ENCODE data around the gene OR2J2. TPM values are rescaled to one million over a fixed set of nuclear protein-coding genes. Genes with fewer than 3 reads are reported as not detected.

OR2J2 gene
- total and polyA plus RNA-seq, 2 of the 13 experiments (the other 11 are each of a cell fraction or from before 2014, with no cell fraction given): 0.36 TPM; not detected in 1

GRCh38 chr6:29216528-29216927, 45.8 kb downstream of the OR2J2 start (continued):
- peak; percentile 50; the same call in 1 of the 2 replicates for TF ChIP-seq AHDC1 (CRISPR knock-in tag; IDR thresholded peaks at IDR 0.05; ENCODE audit: borderline replicate concordance)
- no peak for TF ChIP-seq HHEX (CRISPR knock-in tag; IDR thresholded peaks at IDR 0.05)
- no peak for TF ChIP-seq ARNT2 (CRISPR knock-in tag; IDR thresholded peaks at IDR 0.05; ENCODE audit: low read depth)
- no peak for TF ChIP-seq ZNF235 (CRISPR knock-in tag; IDR thresholded peaks at IDR 0.05; ENCODE audit: borderline replicate concordance)
- TF ChIP-seq NR2F1 (CRISPR knock-in tag; IDR thresholded peaks at IDR 0.05): 0 out of 4 replicates have a peak, but pooled peaks of 1 of the 2 experiments have one; percentile 22
- peak; percentile 60 for TF ChIP-seq MIXL1 (CRISPR knock-in tag; IDR thresholded peaks at IDR 0.05)
- no peak for TF ChIP-seq FOXP1 (IDR thresholded peaks at IDR 0.05)
- TF ChIP-seq FOXP1 (CRISPR knock-in tag; IDR thresholded peaks at IDR 0.05): no peak
- TF ChIP-seq ZSCAN25 (CRISPR knock-in tag; IDR thresholded peaks at IDR 0.05): no peak
- no peak for TF ChIP-seq ZNF850 (CRISPR knock-in tag; conservative IDR thresholded peaks at IDR 0.05)
- TF ChIP-seq ZNF672 (CRISPR knock-in tag; IDR thresholded peaks at IDR 0.05): no peak
- TF ChIP-seq ZMYM2 (CRISPR knock-in tag; IDR thresholded peaks at IDR 0.05): no peak
- no peak for TF ChIP-seq SAFB2 (CRISPR knock-in tag; IDR thresholded peaks at IDR 0.05; ENCODE audit: borderline replicate concordance, low read depth)
- no peak for TF ChIP-seq MTF2 (CRISPR knock-in tag; IDR thresholded peaks at IDR 0.05; ENCODE audit: borderline replicate concordance)
- TF ChIP-seq, protein P1, sequence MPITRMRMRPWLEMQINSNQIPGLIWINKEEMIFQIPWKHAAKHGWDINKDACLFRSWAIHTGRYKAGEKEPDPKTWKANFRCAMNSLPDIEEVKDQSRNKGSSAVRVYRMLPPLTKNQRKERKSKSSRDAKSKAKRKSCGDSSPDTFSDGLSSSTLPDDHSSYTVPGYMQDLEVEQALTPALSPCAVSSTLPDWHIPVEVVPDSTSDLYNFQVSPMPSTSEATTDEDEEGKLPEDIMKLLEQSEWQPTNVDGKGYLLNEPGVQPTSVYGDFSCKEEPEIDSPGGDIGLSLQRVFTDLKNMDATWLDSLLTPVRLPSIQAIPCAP (CRISPR knock-in tag; IDR thresholded peaks at IDR 0.05; ENCODE audit: low read depth): no peak
- TF ChIP-seq ZNF292 (CRISPR knock-in tag; IDR thresholded peaks at IDR 0.05; ENCODE audit: borderline replicate concordance, low read depth): peak; percentile 87; the same call in 1 of the 2 replicates
- TF ChIP-seq TBX2 (CRISPR knock-in tag; IDR thresholded peaks at IDR 0.05; ENCODE audit: borderline replicate concordance): no peak
- TF ChIP-seq ZNF674 (CRISPR knock-in tag; IDR thresholded peaks at IDR 0.05; ENCODE audit: low read depth): no peak
- no peak for TF ChIP-seq DR1 (CRISPR knock-in tag; IDR thresholded peaks at IDR 0.05)
- no peak for TF ChIP-seq ZNF598 (CRISPR knock-in tag; IDR thresholded peaks at IDR 0.05; ENCODE audit: borderline replicate concordance)
- no peak for TF ChIP-seq EEA1 (CRISPR knock-in tag; IDR thresholded peaks at IDR 0.05; ENCODE audit: borderline replicate concordance)
- TF ChIP-seq ZNF281 (CRISPR knock-in tag; IDR thresholded peaks at IDR 0.05; ENCODE audit: borderline replicate concordance): no peak
